Retinal pigment epithelial cell (primary cell): Measurements from ENCODE around the gene TENM4.

Source experiments
- DNase-seq: peaks from one replicate; pipeline ENCODE4 v3.0.0-alpha.2; 2010; ENCODE audit warnings: low read depth
- H3K4me3 ChIP-seq: 2 replicates; pipeline ENCODE4 v1.5.1; 2011; ENCODE audit warnings: mild to moderate bottlenecking, low read length, control low read depth, moderate library complexity
- CTCF ChIP-seq: conservative IDR thresholded peaks from 2 replicates; pipeline ENCODE4 v1.5.1; 2011; ENCODE audit warnings: low read depth, low read length, control low read depth, inconsistent platforms

Gene TENM4

GRCh38 chr11:78804991-78805390 is 635.8 kb downstream of the TENM4 start:
- H3K4me3 ChIP-seq = no peak overlapping the region
- no peak for DNase-seq
- TF ChIP-seq CTCF = no peak

GRCh38 chr11:78803995-78804394 is 636.8 kb downstream of the TENM4 start:
- H3K4me3 ChIP-seq = no peak overlapping the region
- TF ChIP-seq CTCF = no peak
- no peak for DNase-seq

- no peak for TF ChIP-seq CTCF
- no peak for DNase-seq
- H3K4me3 ChIP-seq = no peak overlapping the region
Measured at GRCh38 chr11:78802058-78802761, 638.6 kb downstream of the TENM4 start.

- DNase-seq = peak; percentile 61
- H3K4me3 ChIP-seq = no peak overlapping the region
- TF ChIP-seq CTCF = no peak
Measured at GRCh38 chr11:78801161-78801884, 639.5 kb downstream of the TENM4 start.

- no peak for TF ChIP-seq CTCF
- H3K4me3 ChIP-seq = no peak overlapping the region
- no peak for DNase-seq
Measured at GRCh38 chr11:78800756-78801155, 640.1 kb downstream of the TENM4 start.

GRCh38 chr11:78800096-78800690 is 640.6 kb downstream of the TENM4 start:
- no peak overlapping the region for H3K4me3 ChIP-seq
- DNase-seq = no peak
- TF ChIP-seq CTCF = no peak
